Upper lobe of left lung (tissue), 6 donors: ENCODE measurements around the gene HNRNPH1. TPM values are rescaled to one million over a fixed set of nuclear protein-coding genes. Genes with fewer than 3 reads are reported as not detected.

Source experiments
- ATAC-seq, 2 donors: fragments of 200-7000 bp; cut with Tn5 transposase; one replicate each; pipeline ENCODE4 v1.9.1; 2022; ENCODE audit warnings: mild to moderate bottlenecking in 2 of 2, moderate library complexity in 2 of 2; ENCODE audit not compliant: low FRiP score in 2 of 2
- DNase-seq, 2 donors: peaks; one replicate each; pipeline ENCODE4 v3.0.0-alpha.2; 2019 to 2020
- H3K27ac ChIP-seq, 4 donors: fragments of 200-600 bp; sonication (generic); one replicate each; pipeline ENCODE4 v1.5.1; 2016 to 2019
- H3K27me3 ChIP-seq, 4 donors: fragments of 200-600 bp; sonication (generic); one replicate each; pipeline ENCODE4 v1.5.1; 2017 to 2019
- H3K36me3 ChIP-seq, 4 donors: fragments of 200-600 bp; sonication (generic); one replicate each; pipeline ENCODE4 v1.5.1; 2016 to 2019
- H3K4me1 ChIP-seq, 4 donors: fragments of 200-600 bp; sonication (generic); one replicate each; pipeline ENCODE4 v1.5.1; 2018 to 2019
- H3K4me3 ChIP-seq, 4 donors: fragments of 200-600 bp; sonication (generic); one replicate each; pipeline ENCODE4 v1.5.1; 2017 to 2019; ENCODE audit warnings: mild to moderate bottlenecking in 2 of 4, moderate library complexity in 1 of 4
- H3K9me3 ChIP-seq, 4 donors: fragments of 200-600 bp; sonication (generic); one replicate each; pipeline ENCODE4 v1.5.1; 2018 to 2019
- EP300 ChIP-seq, 4 donors: sonication (generic); formaldehyde crosslinking; IDR thresholded peaks; one replicate each; pipeline ENCODE4 v1.5.1; 2017; ENCODE audit warnings: antibody characterized with exemption in 4 of 4, control low read depth in 2 of 4
- POLR2A ChIP-seq, 4 donors: fragments of 450-650 bp; IDR thresholded peaks; one replicate each; pipeline ENCODE4 v1.5.1; 2016 to 2017; ENCODE audit warnings: antibody characterized with exemption in 4 of 4, mild to moderate bottlenecking in 2 of 4
- POLR2AphosphoS5 ChIP-seq, 2 donors: sonication (generic); formaldehyde crosslinking; IDR thresholded peaks; one replicate each; pipeline ENCODE4 v1.5.1; 2017; ENCODE audit warnings: antibody characterized with exemption in 2 of 2
- WGBS, 2 donors: methylation state at CpG; one replicate each; pipeline ENCODE4 v1.1.5; 2017 to 2018; 5-methylcytosine and 5-hydroxymethylcytosine counted together
- small RNA-seq, 4 donors: library from RNA; depleted of rRNA; stranded (forward); fragments of <200 nt; gene quantifications; one replicate each; pipeline ENCODE3, GENCODE V24; 2016
- total RNA-seq, 6 donors: library from RNA; depleted of rRNA in 4 of 6; stranded (reverse); fragments of >200 nt in 4 of 6; gene quantifications; one replicate each; pipeline versions ENCODE4 v1.1.0 to v1.2.1, GENCODE V29; 2016 to 2021
- TF ChIP-seq, protein P1 (sequence below), 6 experiments: fragments of 450-650 bp in 4 of 6; fragments of 200-600 bp in 2 of 6; sonication (generic) in 2 of 6; IDR thresholded peaks; one replicate each; pipeline ENCODE4 v1.5.1; 2016 to 2019; ENCODE audit warnings: antibody characterized with exemption in 6 of 6
- donor health status: DM: no; HTN: no; CAD: no; lungs with moderate emphysema.
- donor health status: DM: no; HTN: yes; CAD: no; lungs with severe emphysema.

HNRNPH1 gene
- total RNA-seq, 6 donors from 2014 or later, result 366 to 1,930 (median 429) TPM

DNA sequence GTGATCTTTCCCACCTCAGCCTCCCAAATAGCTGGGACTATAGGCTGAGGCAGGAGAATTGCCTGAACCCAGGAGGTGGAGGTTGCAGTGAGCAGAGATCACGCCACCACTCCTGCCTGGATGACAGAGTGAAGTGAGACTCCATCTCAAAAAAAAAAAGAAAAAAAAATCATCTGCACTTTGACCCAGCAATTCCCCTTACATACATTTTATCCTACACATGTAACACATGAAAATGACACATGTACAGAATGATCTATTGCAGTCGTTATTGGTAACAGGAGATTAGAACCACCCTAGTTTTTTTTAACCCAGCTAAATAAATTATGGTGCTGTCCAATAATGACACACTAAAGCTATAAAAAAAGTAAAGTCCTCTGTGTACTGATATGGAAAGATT is 58.9 kb downstream of the HNRNPH1 start:
- 50% methylated on average over 2 of the region's 2 CpGs for WGBS, 2 donors
- peaks cover 19 to 76% (median 54%) of the 10 kb centered on the region in 4 donors for H3K36me3 ChIP-seq
- H3K4me1 ChIP-seq, result peaks cover 5 to 10% (median 7%) of the 10 kb centered on the region in 4 donors
- H3K4me3 ChIP-seq, result no peak overlapping the region
- H3K27me3 ChIP-seq, result no peaks in the 10 kb centered on the region
- TF ChIP-seq, protein P1, sequence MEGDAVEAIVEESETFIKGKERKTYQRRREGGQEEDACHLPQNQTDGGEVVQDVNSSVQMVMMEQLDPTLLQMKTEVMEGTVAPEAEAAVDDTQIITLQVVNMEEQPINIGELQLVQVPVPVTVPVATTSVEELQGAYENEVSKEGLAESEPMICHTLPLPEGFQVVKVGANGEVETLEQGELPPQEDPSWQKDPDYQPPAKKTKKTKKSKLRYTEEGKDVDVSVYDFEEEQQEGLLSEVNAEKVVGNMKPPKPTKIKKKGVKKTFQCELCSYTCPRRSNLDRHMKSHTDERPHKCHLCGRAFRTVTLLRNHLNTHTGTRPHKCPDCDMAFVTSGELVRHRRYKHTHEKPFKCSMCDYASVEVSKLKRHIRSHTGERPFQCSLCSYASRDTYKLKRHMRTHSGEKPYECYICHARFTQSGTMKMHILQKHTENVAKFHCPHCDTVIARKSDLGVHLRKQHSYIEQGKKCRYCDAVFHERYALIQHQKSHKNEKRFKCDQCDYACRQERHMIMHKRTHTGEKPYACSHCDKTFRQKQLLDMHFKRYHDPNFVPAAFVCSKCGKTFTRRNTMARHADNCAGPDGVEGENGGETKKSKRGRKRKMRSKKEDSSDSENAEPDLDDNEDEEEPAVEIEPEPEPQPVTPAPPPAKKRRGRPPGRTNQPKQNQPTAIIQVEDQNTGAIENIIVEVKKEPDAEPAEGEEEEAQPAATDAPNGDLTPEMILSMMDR (IDR thresholded peaks at IDR 0.05), result no peak
- no peak for TF ChIP-seq POLR2AphosphoS5 (IDR thresholded peaks at IDR 0.05)
- no peak for TF ChIP-seq POLR2A (IDR thresholded peaks at IDR 0.05)
- no peak for TF ChIP-seq EP300 (IDR thresholded peaks at IDR 0.05)
- DNase-seq (no peak), ATAC-seq (no peak)
- H3K9me3 ChIP-seq, result no peaks in the 10 kb centered on the region
- H3K27ac ChIP-seq, result no peak overlapping the region

Small RNAs within 50 kb of the gene (small RNA-seq; reads per million reads assigned to genes)
- 0 reads per million in 4 donors for gene RF00017

Other genes starting within 250 kb of the HNRNPH1 start
- gene RUFY1, start 73.1 kb downstream of the HNRNPH1 start, total RNA-seq, result 100 to 1,000 TPM in 2 of 6 donors, 10 to 100 TPM in 4; 42.3 to 128 (median 74.7) TPM
- gene CBY3, start 57.4 kb upstream of the HNRNPH1 start, total RNA-seq, result 1 to 10 TPM in 3 of 6 donors, not detected in 3; 1.7 to 2.1 (median 1.8) TPM
- gene CANX, start 75.3 kb upstream of the HNRNPH1 start, total RNA-seq, result 100 to 1,000 TPM; 139 to 754 (median 342) TPM
- gene MAML1, start 109.2 kb upstream of the HNRNPH1 start, total RNA-seq, result 10 to 100 TPM; 22.5 to 59.7 (median 26.7) TPM
- gene LTC4S, start 170.3 kb upstream of the HNRNPH1 start, total RNA-seq, result 10 to 100 TPM in 5 of 6 donors, 1 to 10 TPM in 1; 6.7 to 33.1 (median 21.3) TPM
- gene MGAT4B, start 183.2 kb upstream of the HNRNPH1 start, total RNA-seq, result 100 to 1,000 TPM; 107 to 266 (median 158) TPM
- 100 to 1,000 TPM; 390 to 666 (median 574) TPM for gene SQSTM1, start 197.2 kb upstream of the HNRNPH1 start, total RNA-seq
- gene MRNIP, start 235.1 kb upstream of the HNRNPH1 start, total RNA-seq, result 100 to 1,000 TPM in 1 of 6 donors, 10 to 100 TPM in 5; 20.7 to 142 (median 33.2) TPM